Ishikawa (cell line): Measurements from ENCODE around the gene OR2T1.

Source experiments
- CREB1 ChIP-seq: IDR thresholded peaks from 2 replicates; pipeline ENCODE4 v1.6.1; 2012; ENCODE audit warnings: low read depth
- NFIC ChIP-seq: IDR thresholded peaks from 2 replicates; pipeline ENCODE4 v1.6.1; 2012

DNA sequence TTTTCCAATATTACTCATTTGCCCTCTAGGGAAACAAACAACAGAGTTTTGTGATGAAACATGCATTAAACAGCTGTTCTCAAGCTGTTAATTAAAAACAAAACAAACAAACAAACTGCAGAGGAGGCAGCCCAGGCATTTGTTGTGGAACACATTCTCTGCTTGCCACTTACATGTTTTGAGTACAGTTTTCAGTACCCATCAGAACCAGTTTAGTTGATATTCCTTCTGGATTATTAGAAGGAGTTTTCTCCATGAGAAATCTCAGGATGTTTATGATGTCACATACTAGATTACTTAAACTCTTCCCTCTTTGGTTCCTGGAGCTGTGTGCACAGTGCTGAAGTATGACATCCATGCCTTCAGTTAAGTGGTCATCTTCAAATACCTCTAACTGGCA lies 27.4 kb upstream of the OR2T1 start, which contains the start of gene OR2T6:
- no peak for TF ChIP-seq CREB1
- TF ChIP-seq NFIC = no peak
